GM10248 (cell line): Measurements from ENCODE around the gene TCEAL1.

Source experiments
- CTCF ChIA-PET: fragments of 300-600 bp; sonication (Branson Sonifier 250); formaldehyde crosslinking; extraction: SDS; loops from one replicate; lab custom pipeline; 2021; ENCODE audit warnings: antibody characterized with exemption; lab: Yijun Ruan, JAX
- POLR2A ChIA-PET: fragments of 350-650 bp; sonication (Branson Sonifier 250); formaldehyde crosslinking; extraction: SDS; loops from one replicate; lab custom pipeline; 2020; ENCODE audit warnings: antibody characterized with exemption; lab: Yijun Ruan, JAX
- DNase-seq: peaks from one replicate; pipeline ENCODE4 v3.0.0; 2012; ENCODE audit errors: extremely low spot score
- CTCF ChIP-seq: IDR thresholded peaks from 2 replicates; pipeline ENCODE4 v1.5.1; 2012; ENCODE audit warnings: mild to moderate bottlenecking, low read depth; ENCODE audit errors: extremely low read depth, missing control alignments, control extremely low read depth

The TCEAL1 gene

GRCh38 chrX:103666202-103667107 lies 37.7 kb downstream of the TCEAL1 start:
- DNase-seq: no peak
- no peak for TF ChIP-seq CTCF
- ChIA-PET CTCF (interaction anchor here (1.4 kb wide), 1 partner anchor 9 kb away, joined by 6 read pairs; no protein-coding TSS in a partner anchor), POLR2A (no interaction called here)

GRCh38 chrX:103669745-103670144 lies 41.0 kb downstream of the TCEAL1 start:
- POLR2A ChIA-PET: no interaction called here
- no peak for TF ChIP-seq CTCF
- DNase-seq: no peak
- CTCF ChIA-PET: no interaction called here

- ChIA-PET POLR2A (no interaction called here), CTCF (no interaction called here)
- DNase-seq: no peak
- TF ChIP-seq CTCF: no peak
Measured at GRCh38 chrX:103674531-103675454, 46.0 kb downstream of the TCEAL1 start.

- ChIA-PET POLR2A (no interaction called here), CTCF (no interaction called here)
- TF ChIP-seq CTCF: no peak
- no peak for DNase-seq
Measured at GRCh38 chrX:103678199-103678993, 49.6 kb downstream of the TCEAL1 start.
